ENCODE data around the gene ARHGAP5.
"Not testable (repeated sequence)": the region's sequence is repeated elsewhere in the genome, so short reads cannot be mapped to it uniquely, and the experiment has no call there.

DNA sequence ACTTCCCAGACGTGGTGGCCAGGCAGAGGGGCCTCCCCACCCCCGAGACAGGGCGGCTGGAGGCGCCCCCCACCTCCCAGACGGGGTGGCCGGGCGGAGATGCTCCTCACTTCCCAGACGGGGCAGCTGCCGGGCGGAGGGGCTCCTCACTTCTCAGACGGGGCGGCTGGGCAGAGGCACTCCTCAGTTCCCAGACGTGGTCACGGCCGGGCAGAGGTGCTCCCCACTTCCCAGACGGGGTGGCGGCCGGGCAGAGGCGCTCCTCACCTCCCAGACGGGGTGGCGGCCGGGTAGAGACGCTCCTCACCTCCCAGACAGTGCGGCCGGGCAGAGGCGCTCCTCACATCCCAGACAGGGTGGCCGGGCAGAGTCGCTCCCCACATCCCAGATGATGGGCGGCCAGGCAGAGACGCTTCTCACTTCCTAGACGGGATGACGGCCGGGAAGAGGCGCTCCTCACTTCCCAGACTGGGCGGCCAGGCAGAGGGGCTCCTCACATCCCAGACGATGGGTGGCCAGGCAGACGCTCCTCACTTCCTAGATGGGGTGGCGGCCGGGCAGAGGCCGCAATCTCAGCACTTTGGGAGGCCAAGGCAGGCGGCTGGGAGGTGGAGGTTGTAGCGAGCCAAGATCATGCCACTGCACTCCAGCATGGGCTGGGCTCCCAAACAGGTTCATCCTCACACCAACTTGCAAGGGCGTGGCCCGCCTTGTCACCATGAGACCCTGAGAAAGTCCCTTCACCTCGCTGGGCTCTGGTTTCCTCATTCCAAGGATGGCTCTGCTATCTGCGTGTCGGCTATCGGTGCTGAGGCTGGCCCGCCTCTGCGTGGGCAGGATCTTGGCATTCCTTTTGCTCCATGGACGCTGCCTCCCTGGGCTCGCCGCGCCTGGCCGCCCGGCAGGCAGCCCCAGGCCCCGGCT is 50.9 kb downstream of the ARHGAP5 start:
- TF ChIP-seq TCF7 (CRISPR knock-in tag; IDR thresholded peaks at IDR 0.05; ENCODE audit: low read depth); CREB1 (CRISPR knock-in tag; IDR thresholded peaks at IDR 0.05): not testable (repeated sequence)
- TF ChIP-seq, protein P1, sequence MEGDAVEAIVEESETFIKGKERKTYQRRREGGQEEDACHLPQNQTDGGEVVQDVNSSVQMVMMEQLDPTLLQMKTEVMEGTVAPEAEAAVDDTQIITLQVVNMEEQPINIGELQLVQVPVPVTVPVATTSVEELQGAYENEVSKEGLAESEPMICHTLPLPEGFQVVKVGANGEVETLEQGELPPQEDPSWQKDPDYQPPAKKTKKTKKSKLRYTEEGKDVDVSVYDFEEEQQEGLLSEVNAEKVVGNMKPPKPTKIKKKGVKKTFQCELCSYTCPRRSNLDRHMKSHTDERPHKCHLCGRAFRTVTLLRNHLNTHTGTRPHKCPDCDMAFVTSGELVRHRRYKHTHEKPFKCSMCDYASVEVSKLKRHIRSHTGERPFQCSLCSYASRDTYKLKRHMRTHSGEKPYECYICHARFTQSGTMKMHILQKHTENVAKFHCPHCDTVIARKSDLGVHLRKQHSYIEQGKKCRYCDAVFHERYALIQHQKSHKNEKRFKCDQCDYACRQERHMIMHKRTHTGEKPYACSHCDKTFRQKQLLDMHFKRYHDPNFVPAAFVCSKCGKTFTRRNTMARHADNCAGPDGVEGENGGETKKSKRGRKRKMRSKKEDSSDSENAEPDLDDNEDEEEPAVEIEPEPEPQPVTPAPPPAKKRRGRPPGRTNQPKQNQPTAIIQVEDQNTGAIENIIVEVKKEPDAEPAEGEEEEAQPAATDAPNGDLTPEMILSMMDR (IDR thresholded peaks at IDR 0.05): not testable (repeated sequence)
- TF ChIP-seq, protein P2, sequence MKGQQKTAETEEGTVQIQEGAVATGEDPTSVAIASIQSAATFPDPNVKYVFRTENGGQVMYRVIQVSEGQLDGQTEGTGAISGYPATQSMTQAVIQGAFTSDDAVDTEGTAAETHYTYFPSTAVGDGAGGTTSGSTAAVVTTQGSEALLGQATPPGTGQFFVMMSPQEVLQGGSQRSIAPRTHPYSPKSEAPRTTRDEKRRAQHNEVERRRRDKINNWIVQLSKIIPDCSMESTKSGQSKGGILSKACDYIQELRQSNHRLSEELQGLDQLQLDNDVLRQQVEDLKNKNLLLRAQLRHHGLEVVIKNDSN (CRISPR knock-in tag; IDR thresholded peaks at IDR 0.05): not testable (repeated sequence)
